H54 (cell line): ENCODE results near the gene AGBL1.

Experiments used
- DNase-seq: peaks from one replicate; pipeline ENCODE4 v3.0.0; 2011; ENCODE audit warnings: low spot score, mixed read lengths; ENCODE audit not compliant: insufficient read length
- FAIRE-seq: peaks from 3 replicates; lab custom pipeline; 2011; peaks lifted over from hg19 to GRCh38; lab: Jason Lieb, UNC
- POLR2A ChIP-seq: IDR thresholded peaks from 2 replicates; pipeline ENCODE4 v1.6.1; 2011; ENCODE audit warnings: low read depth, mild to moderate bottlenecking, low read length

The AGBL1 gene

GRCh38 chr15:86063356-86064095, 16.1 kb upstream of the AGBL1 start:
- DNase-seq: no peak
- no peak for FAIRE-seq
- no peak for TF ChIP-seq POLR2A

GRCh38 chr15:86064326-86064725, 15.3 kb upstream of the AGBL1 start:
- no peak for TF ChIP-seq POLR2A
- no peak for FAIRE-seq
- DNase-seq: no peak

DNA sequence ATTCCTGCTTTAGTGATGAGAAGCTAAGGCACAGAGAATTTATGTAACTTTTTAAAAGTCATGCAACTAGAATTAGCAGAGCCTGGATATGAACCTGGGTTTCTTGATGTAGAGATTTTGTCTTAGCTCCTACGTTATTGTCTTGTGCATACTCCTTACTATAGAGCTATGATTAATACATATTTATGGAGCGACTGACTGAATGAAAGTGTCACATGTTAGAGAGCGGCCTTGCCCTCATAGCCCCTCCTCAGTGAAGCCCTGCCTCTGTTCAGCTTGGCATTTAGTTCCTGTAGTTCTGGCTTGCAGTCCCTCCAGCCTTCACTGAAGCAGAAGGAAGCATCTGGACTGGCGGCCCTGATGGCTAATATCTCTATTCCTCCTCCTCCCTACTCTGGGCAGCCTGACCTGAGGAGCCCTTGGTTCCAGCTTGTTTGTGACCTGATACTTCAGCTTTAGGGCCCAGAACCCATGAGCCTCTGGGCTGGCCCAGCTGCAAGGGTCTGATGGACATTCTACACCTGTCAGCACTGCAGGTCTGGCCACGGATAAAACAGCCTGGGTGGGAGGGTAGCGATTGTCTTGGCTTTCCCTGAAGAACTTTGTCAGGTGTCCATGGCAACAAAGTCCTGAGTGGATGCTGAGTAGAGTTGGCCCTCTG, 13.4 kb upstream of the AGBL1 start:
- DNase-seq (no peak), FAIRE-seq (no peak)
- no peak for TF ChIP-seq POLR2A

GRCh38 chr15:86073281-86073680, 6.4 kb upstream of the AGBL1 start:
- TF ChIP-seq POLR2A: no peak
- no peak for FAIRE-seq
- no peak for DNase-seq

- FAIRE-seq: no peak
- TF ChIP-seq POLR2A: no peak
- DNase-seq: no peak
Observed at GRCh38 chr15:86076468-86076867, 3.2 kb upstream of the AGBL1 start.

GRCh38 chr15:86077070-86077469, 2.6 kb upstream of the AGBL1 start:
- no peak for TF ChIP-seq POLR2A
- no peak for DNase-seq
- no peak for FAIRE-seq

DNA sequence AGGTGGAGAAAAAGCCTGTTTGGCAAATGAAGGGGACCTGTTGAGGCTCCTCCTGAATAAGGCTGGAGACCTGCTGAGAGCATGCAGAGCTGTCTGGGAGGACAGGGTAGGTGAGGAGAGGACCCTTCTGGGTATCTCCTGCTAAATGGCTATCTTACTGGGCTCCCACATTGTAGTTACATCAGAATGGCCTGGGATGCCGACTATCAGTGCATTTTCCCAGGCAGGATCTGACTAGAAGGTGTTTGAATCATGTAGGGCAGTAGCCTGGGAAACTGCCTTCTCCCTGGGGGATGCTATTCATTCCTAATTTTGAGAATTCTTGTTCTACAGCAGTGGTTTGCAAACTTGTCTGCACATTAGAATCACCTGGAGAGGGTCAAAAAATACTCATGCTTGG, 631 bp downstream of the AGBL1 start:
- DNase-seq: no peak
- no peak for TF ChIP-seq POLR2A
- FAIRE-seq: no peak

DNA sequence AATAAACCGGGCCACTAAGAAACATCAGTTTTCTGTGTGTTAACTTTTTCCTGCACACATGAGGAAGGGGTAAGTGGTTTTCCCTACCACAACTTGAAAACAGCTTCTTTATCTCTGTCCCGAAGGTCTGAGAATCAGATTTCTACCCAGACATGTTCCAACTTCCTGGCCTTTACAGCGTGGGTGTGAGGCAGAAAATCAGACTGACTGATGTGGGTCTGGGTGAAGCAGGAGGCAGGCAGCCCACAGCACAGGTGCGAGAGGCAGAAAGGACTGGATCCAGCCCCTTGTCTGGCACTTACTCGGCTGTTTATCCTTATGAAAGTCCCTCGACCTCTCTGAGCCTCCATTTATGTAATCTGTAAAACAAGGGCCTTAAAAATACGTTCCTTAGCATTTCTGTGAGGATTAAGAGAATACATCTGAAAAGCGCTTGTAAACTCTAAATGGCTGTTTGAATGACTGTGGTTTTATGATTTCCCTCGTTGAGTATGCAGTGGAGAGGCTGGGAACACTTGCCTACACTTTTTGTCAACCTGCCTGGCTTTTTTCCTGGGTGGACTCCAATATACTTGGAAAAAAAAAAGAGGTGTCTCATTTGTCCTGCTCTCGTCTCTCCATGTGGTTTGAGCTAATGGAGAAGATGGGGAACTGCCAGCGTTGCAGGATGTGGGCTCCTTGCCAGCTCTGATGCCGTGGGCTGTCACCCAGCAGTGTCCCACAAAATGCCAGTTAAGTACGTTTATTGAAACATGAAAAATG, 3.1 kb downstream of the AGBL1 start:
- no peak for FAIRE-seq
- TF ChIP-seq POLR2A: no peak
- DNase-seq: no peak

DNA sequence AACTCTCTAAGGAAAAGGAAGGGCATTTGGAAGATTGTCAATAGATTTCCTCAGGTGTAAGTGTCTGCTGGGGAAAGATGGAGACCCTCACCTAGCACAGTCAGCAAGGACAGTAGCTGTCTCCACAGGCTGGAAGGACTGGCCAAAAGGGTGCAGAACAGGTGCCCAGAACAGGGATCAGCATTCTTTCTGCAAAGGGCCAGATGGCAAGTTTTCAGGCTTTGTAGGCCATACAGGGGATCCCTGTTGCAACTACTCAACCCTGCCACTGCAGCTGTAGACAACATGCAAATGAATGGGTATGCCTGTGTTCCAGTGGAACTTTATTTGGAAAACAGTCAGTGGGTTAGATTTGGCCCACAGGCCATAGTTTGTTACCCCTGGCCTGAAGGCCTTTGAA, 8.1 kb downstream of the AGBL1 start:
- FAIRE-seq: no peak
- DNase-seq: no peak
- TF ChIP-seq POLR2A: no peak

GRCh38 chr15:86089422-86089821, 9.8 kb downstream of the AGBL1 start:
- TF ChIP-seq POLR2A: no peak
- DNase-seq: no peak
- no peak for FAIRE-seq

GRCh38 chr15:86101818-86102217, 22.1 kb downstream of the AGBL1 start:
- no peak for FAIRE-seq
- no peak for TF ChIP-seq POLR2A
- DNase-seq: no peak

- no peak for TF ChIP-seq POLR2A
- DNase-seq: no peak
- no peak for FAIRE-seq
Observed at GRCh38 chr15:86103825-86104224, 24.2 kb downstream of the AGBL1 start.

DNA sequence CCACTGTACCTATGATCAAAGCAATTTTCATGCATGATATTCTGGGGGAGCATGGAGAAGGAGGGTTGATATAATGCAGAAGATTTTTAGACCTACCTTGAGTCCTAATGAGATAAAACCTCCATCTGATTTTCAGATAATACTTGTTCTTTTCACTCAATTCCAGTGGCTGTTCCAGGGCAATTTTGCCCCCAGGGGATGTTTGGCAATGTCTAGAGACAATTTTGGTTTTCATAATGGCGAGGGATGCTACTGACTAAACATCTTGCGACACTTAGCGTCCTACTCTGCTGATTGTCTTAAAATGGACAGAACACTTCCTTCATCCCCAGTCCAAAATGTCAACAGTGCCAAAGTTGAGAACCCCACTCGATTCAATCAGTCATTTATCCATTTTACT, 26.6 kb downstream of the AGBL1 start:
- TF ChIP-seq POLR2A: no peak
- DNase-seq (no peak), FAIRE-seq (no peak)

DNA sequence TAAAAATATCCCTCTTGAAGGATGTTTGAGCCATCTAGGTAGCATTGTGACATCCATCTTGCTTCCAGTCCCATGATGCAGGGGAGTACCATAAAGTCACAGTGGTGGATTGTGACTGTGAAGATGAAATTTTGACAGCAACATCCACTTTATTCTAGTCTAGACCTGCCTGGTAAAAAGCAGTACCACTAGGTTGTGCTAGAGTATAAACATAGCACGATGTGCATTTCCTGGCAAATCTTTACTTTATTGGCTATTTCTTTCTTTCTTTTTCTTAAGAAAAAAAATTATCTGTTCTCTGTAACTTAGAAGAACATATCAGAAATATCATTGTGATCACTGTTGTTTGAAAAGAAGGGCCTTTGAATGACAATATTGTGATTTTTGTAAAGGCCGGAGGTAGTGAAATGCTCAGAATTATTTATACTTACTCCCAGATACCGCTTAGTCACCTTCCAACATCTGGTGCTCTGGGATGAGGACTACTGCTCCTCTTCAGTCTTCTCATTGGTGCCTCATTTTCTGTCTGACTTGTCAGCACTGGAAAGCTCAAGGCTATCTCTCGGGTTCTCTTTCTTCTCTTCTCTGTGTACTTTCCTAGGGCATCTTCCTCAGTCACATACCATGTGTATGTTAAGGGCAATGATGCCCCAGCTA, 35.6 kb downstream of the AGBL1 start:
- no peak for TF ChIP-seq POLR2A

More for the DNA sequence above, 35.6 kb downstream of the AGBL1 start:
- no peak for DNase-seq
- FAIRE-seq: no peak
